ENCODE data around the gene SPAG8. TPM values are rescaled to one million over a fixed set of nuclear protein-coding genes. Genes with fewer than 3 reads are reported as not detected.

Gene SPAG8
- total RNA-seq, 1 experiment from 2014 or later: 0.50 TPM

DNA sequence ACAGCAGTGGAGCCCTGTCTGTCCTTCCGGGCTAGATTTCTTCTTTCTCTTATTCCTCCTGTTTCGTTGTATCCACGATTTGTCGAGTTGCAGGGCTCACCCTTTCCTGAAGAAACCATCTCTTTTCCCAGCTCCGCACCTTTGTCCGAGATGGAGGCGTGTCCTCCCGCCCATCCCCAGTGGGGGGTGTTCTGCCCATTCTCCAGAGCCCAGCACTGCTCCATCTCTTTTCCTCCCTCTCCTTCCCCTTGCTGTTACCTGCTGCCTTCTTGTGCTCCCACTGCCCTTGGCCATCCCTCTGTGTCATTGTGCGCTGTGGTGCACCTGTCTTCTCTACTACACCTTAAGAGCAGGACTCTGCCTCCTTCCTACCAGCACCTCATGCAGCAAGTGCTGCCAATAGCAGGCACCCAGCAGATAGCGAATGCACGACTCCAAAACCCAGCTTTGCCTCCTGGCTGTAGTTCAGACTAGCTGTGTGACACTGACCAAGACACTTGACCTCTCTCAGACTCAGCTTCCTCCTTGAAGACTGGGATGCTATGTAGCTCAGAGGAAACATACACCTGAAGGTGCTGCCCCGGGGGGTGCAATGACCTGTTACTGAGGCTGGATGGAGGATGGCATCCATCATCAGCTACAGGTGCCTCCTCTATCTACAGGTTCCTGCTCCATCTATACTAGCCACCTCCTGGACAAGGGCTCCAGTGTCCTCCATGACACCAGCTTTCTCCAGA, 49.3 kb upstream of the SPAG8 start:
- Mint-ChIP-seq H3K4me1 (peaks cover 6% of the 10 kb centered on the region in 2 experiments), H3K9me3 (no peaks in the 10 kb centered on the region), H3K36me3 (ENCODE audit: insufficient read depth in 1 of 3, low read depth in 3 of 3) (no peaks in the 10 kb centered on the region), H3K4me3 (no peak overlapping the region), H3K27me3 (ENCODE audit: low read depth) (peaks cover 42% of the 10 kb centered on the region), H3K27ac (no peak overlapping the region)
- Histone ChIP-seq H3K56ac (ENCODE audit: insufficient read length, low read depth, low read length) (no peak overlapping the region), H2BK20ac (ENCODE audit: low read depth, low read length, poor library complexity, severe bottlenecking) (no peak overlapping the region), H3K79me2 (ENCODE audit: insufficient read depth, low read length) (no peaks in the 10 kb centered on the region), H2BK5ac (ENCODE audit: insufficient read length, low read length) (no peak overlapping the region), H3K14ac (ENCODE audit: insufficient read depth, low read length) (no peak overlapping the region), H3K4ac (ENCODE audit: low read depth, low read length) (no peak overlapping the region), H2AK5ac (ENCODE audit: insufficient read length, low read length) (no peak overlapping the region), H3K4me2 (ENCODE audit: insufficient read depth, insufficient read length, low read length) (no peak overlapping the region), H3T11ph (ENCODE audit: low read length) (no peak overlapping the region), H4K5ac (ENCODE audit: insufficient read length, low read depth, low read length) (no peak overlapping the region), H3K23ac (ENCODE audit: insufficient read length, low read depth, low read length) (no peak overlapping the region), H3K9me3 (ENCODE audit: control insufficient read depth, low read depth, low read length) (no peaks in the 10 kb centered on the region), H2BK12ac (ENCODE audit: insufficient read length, low read depth, low read length) (no peak overlapping the region), H2BK120ac (ENCODE audit: low read depth, low read length, poor library complexity, severe bottlenecking) (no peak overlapping the region), H4K8ac (replicated peaks; ENCODE audit: insufficient read length, low read depth, low read length) (no peak overlapping the region), H3K79me1 (ENCODE audit: insufficient read depth, low read depth, low read length, poor library complexity, severe bottlenecking) (no peaks in the 10 kb centered on the region), H2BK15ac (ENCODE audit: low read depth, low read length) (no peak overlapping the region), H3K27ac (ENCODE audit: insufficient read length, low read depth, low read length) (no peak overlapping the region), H3K4me1 (ENCODE audit: insufficient read depth, low read length) (no peaks in the 10 kb centered on the region), H4K20me1 (ENCODE audit: control insufficient read depth, insufficient read depth, insufficient read length) (no peaks in the 10 kb centered on the region), H3K9ac (ENCODE audit: extremely low read depth, insufficient read length, low read length) (no peak overlapping the region), H3K23me2 (ENCODE audit: insufficient read length, low read depth, low read length, poor library complexity, severe bottlenecking) (no peaks in the 10 kb centered on the region), H4K91ac (ENCODE audit: insufficient read length, low read depth, low read length) (no peak overlapping the region), H3K27me3 (ENCODE audit: insufficient read depth, low read length) (no peaks in the 10 kb centered on the region), H3K18ac (ENCODE audit: insufficient read length, low read depth, low read length) (no peak overlapping the region), H2AFZ (ENCODE audit: low read length) (no peak overlapping the region)
- TF ChIP-seq, protein P1, sequence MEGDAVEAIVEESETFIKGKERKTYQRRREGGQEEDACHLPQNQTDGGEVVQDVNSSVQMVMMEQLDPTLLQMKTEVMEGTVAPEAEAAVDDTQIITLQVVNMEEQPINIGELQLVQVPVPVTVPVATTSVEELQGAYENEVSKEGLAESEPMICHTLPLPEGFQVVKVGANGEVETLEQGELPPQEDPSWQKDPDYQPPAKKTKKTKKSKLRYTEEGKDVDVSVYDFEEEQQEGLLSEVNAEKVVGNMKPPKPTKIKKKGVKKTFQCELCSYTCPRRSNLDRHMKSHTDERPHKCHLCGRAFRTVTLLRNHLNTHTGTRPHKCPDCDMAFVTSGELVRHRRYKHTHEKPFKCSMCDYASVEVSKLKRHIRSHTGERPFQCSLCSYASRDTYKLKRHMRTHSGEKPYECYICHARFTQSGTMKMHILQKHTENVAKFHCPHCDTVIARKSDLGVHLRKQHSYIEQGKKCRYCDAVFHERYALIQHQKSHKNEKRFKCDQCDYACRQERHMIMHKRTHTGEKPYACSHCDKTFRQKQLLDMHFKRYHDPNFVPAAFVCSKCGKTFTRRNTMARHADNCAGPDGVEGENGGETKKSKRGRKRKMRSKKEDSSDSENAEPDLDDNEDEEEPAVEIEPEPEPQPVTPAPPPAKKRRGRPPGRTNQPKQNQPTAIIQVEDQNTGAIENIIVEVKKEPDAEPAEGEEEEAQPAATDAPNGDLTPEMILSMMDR (conservative IDR thresholded peaks at IDR 0.05): no peak
- WGBS (ENCODE audit: extremely low coverage, insufficient read length, low lambda C conversion rate): no CpG with 5 or more reads among the region's 12 CpGs
- no peak for DNase-seq

Data from H9 (cell line).